ENCODE data around the gene STAT2. TPM values are rescaled to one million over a fixed set of nuclear protein-coding genes. Genes with fewer than 3 reads are reported as not detected.
A peak's percentile ranks its signal among the peaks of the same experiment; 100 is the strongest.
"Not testable (repeated sequence)": the region's sequence is repeated elsewhere in the genome, so short reads cannot be mapped to it uniquely, and the experiment has no call there.

The STAT2 gene
- total RNA-seq, 1 experiment from 2014 or later: 61.2 TPM

- Mint-ChIP-seq H3K9me3 (ENCODE audit: unreplicated experiment) (no peaks in the 10 kb centered on the region), H3K4me3 (ENCODE audit: unreplicated experiment) (no peak within 1 kb of the TSS), H3K27ac (ENCODE audit: low read depth, unreplicated experiment) (peak within 1 kb of the TSS; percentile 60), H3K27me3 (ENCODE audit: insufficient read depth, unreplicated experiment) (no peaks in the 10 kb centered on the region), H3K4me1 (ENCODE audit: insufficient read depth, unreplicated experiment) (peaks cover 10% of the 10 kb centered on the region), H3K36me3 (ENCODE audit: insufficient read depth, unreplicated experiment) (peaks cover 26% of the 10 kb centered on the region)
- DNase-seq (ENCODE audit: unreplicated experiment): peak; percentile 33
- TF ChIP-seq CTCF (IDR thresholded peaks at IDR 0.05; ENCODE audit: unreplicated experiment): no peak
- no TSS peak for BruUV-seq (replicated peaks)
- intact Hi-C loops (cut with micrococcal nuclease): no loop called here
- ChIA-PET POLR2A (interaction anchor here (0.6 to 4.7 kb wide), 4 partner anchors 22 to 126 kb away, joined by 3 to 26 read pairs (median 4); partner anchors contain the start of genes STAT2 and TIMELESS), CTCF (interaction anchor here (0.6 to 1.6 kb wide), 8 partner anchors 12 to 1150 kb away, joined by 3 to 9 read pairs (median 4); partner anchors contain the start of gene RNF41)
Observed at GRCh38 chr12:56338308-56339157, 21.4 kb downstream of the STAT2 start, which contains the start of gene IL23A. Gene IL23A, plus strand, starts transcription at chr12:56338884. Its CDS starts 161 bp downstream, at chr12:56339045.

- Mint-ChIP-seq H3K4me3 (ENCODE audit: unreplicated experiment) (no peak overlapping the region), H3K27me3 (ENCODE audit: insufficient read depth, unreplicated experiment) (no peaks in the 10 kb centered on the region), H3K36me3 (ENCODE audit: insufficient read depth, unreplicated experiment) (peaks cover 26% of the 10 kb centered on the region), H3K9me3 (ENCODE audit: unreplicated experiment) (no peaks in the 10 kb centered on the region), H3K4me1 (ENCODE audit: insufficient read depth, unreplicated experiment) (peaks cover 16% of the 10 kb centered on the region), H3K27ac (ENCODE audit: low read depth, unreplicated experiment) (no peak overlapping the region)
- no TSS peak for BruUV-seq (replicated peaks)
- intact Hi-C loops (cut with micrococcal nuclease): no loop called here
- no peak for TF ChIP-seq CTCF (IDR thresholded peaks at IDR 0.05; ENCODE audit: unreplicated experiment)
- POLR2A ChIA-PET: interaction anchor here (0.6 to 4.7 kb wide), 4 partner anchors 22 to 126 kb away, joined by 3 to 26 read pairs (median 4); partner anchors contain the start of genes STAT2 and TIMELESS
- DNase-seq (ENCODE audit: unreplicated experiment): no peak
- CTCF ChIA-PET: interaction anchor here (0.9 to 1.6 kb wide), 2 partner anchors 117 to 126 kb away, joined by 4 to 7 read pairs; no protein-coding TSS in a partner anchor
Observed at GRCh38 chr12:56337753-56338251, 22.1 kb downstream of the STAT2 start.

GRCh38 chr12:56336361-56337167, 23.3 kb downstream of the STAT2 start:
- intact Hi-C loops (cut with micrococcal nuclease): no loop called here
- Mint-ChIP-seq H3K27me3 (ENCODE audit: insufficient read depth, unreplicated experiment) (no peaks in the 10 kb centered on the region), H3K4me3 (ENCODE audit: unreplicated experiment) (no peak overlapping the region), H3K9me3 (ENCODE audit: unreplicated experiment) (no peaks in the 10 kb centered on the region), H3K4me1 (ENCODE audit: insufficient read depth, unreplicated experiment) (peaks cover 20% of the 10 kb centered on the region), H3K27ac (ENCODE audit: low read depth, unreplicated experiment) (no peak overlapping the region), H3K36me3 (ENCODE audit: insufficient read depth, unreplicated experiment) (peaks cover 19% of the 10 kb centered on the region)
- TF ChIP-seq CTCF (IDR thresholded peaks at IDR 0.05; ENCODE audit: unreplicated experiment): no peak
- ChIA-PET CTCF (interaction anchor here (0.5 to 1.6 kb wide), 5 partner anchors 8 to 128 kb away, joined by 3 to 7 read pairs (median 3); no protein-coding TSS in a partner anchor), POLR2A (interaction anchor here (1.5 to 6.4 kb wide), 3 partner anchors 20 to 128 kb away, joined by 5 to 87 read pairs (median 9); partner anchors contain the start of genes CNPY2 and STAT2)
- no TSS peak for BruUV-seq (replicated peaks)
- DNase-seq (ENCODE audit: unreplicated experiment): no peak

- H3K27ac Mint-ChIP-seq (ENCODE audit: low read depth, unreplicated experiment); H3K9me3 Mint-ChIP-seq (ENCODE audit: unreplicated experiment); DNase-seq (ENCODE audit: unreplicated experiment); intact Hi-C loops (cut with micrococcal nuclease); BruUV-seq (replicated peaks); H3K27me3 Mint-ChIP-seq (ENCODE audit: insufficient read depth, unreplicated experiment): not testable (repeated sequence)
- CTCF ChIA-PET: interaction anchor here (0.7 to 1.3 kb wide), 5 partner anchors 9 to 218 kb away, joined by 3 to 5 read pairs (median 4); partner anchors contain the start of gene ZC3H10
- Mint-ChIP-seq H3K4me3 (ENCODE audit: unreplicated experiment) (peak overlapping the region; percentile 31), H3K36me3 (ENCODE audit: insufficient read depth, unreplicated experiment) (peaks cover 25% of the 10 kb centered on the region), H3K4me1 (ENCODE audit: insufficient read depth, unreplicated experiment) (peaks cover 26% of the 10 kb centered on the region)
- POLR2A ChIA-PET: interaction anchor here (1.5 to 6.4 kb wide), 2 partner anchors 19 to 24 kb away, joined by 9 to 87 read pairs; partner anchors contain the start of genes CNPY2 and STAT2
Observed at GRCh38 chr12:56335527-56335926, 24.4 kb downstream of the STAT2 start.
